Brain microvascular endothelial cell (primary cell): Measurements from ENCODE around the gene FUT2.

Source experiments
- DNase-seq: peaks from one replicate; pipeline ENCODE4 v3.0.0-alpha.2; 2020
- H3K27ac ChIP-seq: fragments of 250-450 bp; sonication (Bioruptor Pico); 2 replicates; pipeline ENCODE4 v1.5.1; 2020; ENCODE audit warnings: mild to moderate bottlenecking, moderate library complexity
- H3K27me3 ChIP-seq: fragments of 250-450 bp; sonication (Bioruptor Pico); replicated peaks from 2 replicates; pipeline ENCODE4 v1.5.1; 2020; ENCODE audit warnings: mild to moderate bottlenecking
- H3K36me3 ChIP-seq: fragments of 250-450 bp; sonication (Bioruptor Pico); replicated peaks from 2 replicates; pipeline ENCODE4 v1.5.1; 2020; ENCODE audit warnings: mild to moderate bottlenecking
- H3K4me3 ChIP-seq: 2 replicates; pipeline ENCODE4 v1.5.1; 2011; ENCODE audit warnings: low read depth, mild to moderate bottlenecking, control low read depth, low read length, moderate library complexity
- in situ Hi-C: cut with HindIII; loops from 2 replicates; pipeline ENCODE4 v1.10.0; 2017; ENCODE audit warnings: low sequenced_read_pairs, low pct_ligation_motif_present
- TF ChIP-seq, protein P1 (sequence below): IDR thresholded peaks from 2 replicates; pipeline ENCODE4 v1.5.1; 2011; ENCODE audit warnings: low read depth, mild to moderate bottlenecking, moderate library complexity, low read length, control low read depth, inconsistent platforms; ENCODE audit errors: missing control alignments

The FUT2 gene

GRCh38 chr19:48673436-48674100 is 22.2 kb upstream of the FUT2 start:
- in situ Hi-C loops, result no loop called here
- DNase-seq, result no peak
- Histone ChIP-seq H3K27me3 (no peaks in the 10 kb centered on the region), H3K27ac (no peak overlapping the region), H3K36me3 (no peaks in the 10 kb centered on the region), H3K4me3 (no peak overlapping the region)
- TF ChIP-seq, protein P1, sequence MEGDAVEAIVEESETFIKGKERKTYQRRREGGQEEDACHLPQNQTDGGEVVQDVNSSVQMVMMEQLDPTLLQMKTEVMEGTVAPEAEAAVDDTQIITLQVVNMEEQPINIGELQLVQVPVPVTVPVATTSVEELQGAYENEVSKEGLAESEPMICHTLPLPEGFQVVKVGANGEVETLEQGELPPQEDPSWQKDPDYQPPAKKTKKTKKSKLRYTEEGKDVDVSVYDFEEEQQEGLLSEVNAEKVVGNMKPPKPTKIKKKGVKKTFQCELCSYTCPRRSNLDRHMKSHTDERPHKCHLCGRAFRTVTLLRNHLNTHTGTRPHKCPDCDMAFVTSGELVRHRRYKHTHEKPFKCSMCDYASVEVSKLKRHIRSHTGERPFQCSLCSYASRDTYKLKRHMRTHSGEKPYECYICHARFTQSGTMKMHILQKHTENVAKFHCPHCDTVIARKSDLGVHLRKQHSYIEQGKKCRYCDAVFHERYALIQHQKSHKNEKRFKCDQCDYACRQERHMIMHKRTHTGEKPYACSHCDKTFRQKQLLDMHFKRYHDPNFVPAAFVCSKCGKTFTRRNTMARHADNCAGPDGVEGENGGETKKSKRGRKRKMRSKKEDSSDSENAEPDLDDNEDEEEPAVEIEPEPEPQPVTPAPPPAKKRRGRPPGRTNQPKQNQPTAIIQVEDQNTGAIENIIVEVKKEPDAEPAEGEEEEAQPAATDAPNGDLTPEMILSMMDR, result no peak

- in situ Hi-C loops, result no loop called here
- Histone ChIP-seq H3K27me3 (no peaks in the 10 kb centered on the region), H3K36me3 (no peaks in the 10 kb centered on the region), H3K27ac (no peak overlapping the region), H3K4me3 (no peak overlapping the region)
- TF ChIP-seq, protein P1, result no peak
- DNase-seq, result no peak
Observed at GRCh38 chr19:48674216-48674809, 21.5 kb upstream of the FUT2 start.

DNA sequence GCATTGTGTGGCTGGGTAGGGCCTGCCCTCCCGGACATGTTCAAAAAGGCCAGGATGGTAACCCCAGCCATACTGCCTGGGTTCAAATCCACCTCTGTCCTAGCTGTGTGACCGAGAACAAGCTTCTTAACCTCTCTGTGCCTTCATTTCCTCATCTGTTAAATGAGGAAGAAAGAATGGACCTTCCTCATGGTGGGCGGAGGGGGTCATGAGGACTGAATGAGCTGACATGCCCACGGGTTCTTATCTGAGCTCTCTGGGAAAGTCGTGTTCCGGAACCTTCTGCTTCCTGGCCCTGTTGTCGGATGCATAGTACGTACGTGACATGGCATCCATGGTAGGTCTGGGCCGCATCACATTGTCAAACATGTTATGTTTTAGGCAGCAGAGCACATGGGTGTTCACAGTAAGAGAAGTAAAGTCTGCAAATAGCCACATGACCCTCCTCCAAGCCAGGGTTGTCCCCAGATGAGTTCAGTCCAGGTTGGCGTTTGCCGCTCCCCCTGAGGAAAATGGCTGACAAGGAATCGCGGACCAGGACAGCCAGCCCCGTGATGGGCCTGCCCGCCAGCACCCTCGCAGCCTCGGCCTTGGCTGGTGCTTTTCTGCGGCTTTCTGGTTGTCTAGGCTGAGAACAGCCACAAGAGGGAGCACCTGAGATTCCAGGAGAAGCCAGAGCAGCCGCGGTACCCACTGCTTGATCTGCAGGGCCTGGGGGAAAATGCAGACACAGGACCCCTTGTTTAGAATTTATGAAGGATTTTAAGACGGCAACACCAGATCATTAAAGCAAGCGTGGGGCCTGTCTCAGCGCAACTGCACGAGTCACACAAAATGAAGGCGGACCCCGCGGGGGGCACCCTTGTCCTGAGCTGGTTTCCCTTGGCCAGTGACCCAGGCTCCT is 20.6 kb upstream of the FUT2 start:
- DNase-seq, result peak; percentile 73
- Histone ChIP-seq H3K27ac (no peak overlapping the region), H3K4me3 (no peak overlapping the region), H3K36me3 (no peaks in the 10 kb centered on the region), H3K27me3 (no peaks in the 10 kb centered on the region)
- in situ Hi-C loops, result no loop called here
- TF ChIP-seq, protein P1, result peak; percentile 90

GRCh38 chr19:48676487-48676886 is 19.3 kb upstream of the FUT2 start:
- TF ChIP-seq, protein P1, result no peak
- H3K27ac ChIP-seq, result no peak overlapping the region
- DNase-seq, result no peak
- H3K36me3 ChIP-seq, result no peaks in the 10 kb centered on the region
- no peak overlapping the region for H3K4me3 ChIP-seq
- no peaks in the 10 kb centered on the region for H3K27me3 ChIP-seq
- in situ Hi-C loops, result no loop called here

GRCh38 chr19:48676887-48677286 is 18.9 kb upstream of the FUT2 start:
- Histone ChIP-seq H3K4me3 (no peak overlapping the region), H3K36me3 (no peaks in the 10 kb centered on the region), H3K27me3 (no peaks in the 10 kb centered on the region), H3K27ac (no peak overlapping the region)
- no peak for DNase-seq
- in situ Hi-C loops, result no loop called here
- TF ChIP-seq, protein P1, result no peak
